ENCODE results near the gene DDX39A. TPM values are rescaled to one million over a fixed set of nuclear protein-coding genes. Genes with fewer than 3 reads are reported as not detected.

DDX39A gene
- total RNA-seq (10 to 100 TPM; 30.7 to 60.7 (median 42.7) TPM), polyA plus RNA-seq (100 to 1,000 TPM in 2 of 3 donors, 10 to 100 TPM in 1; 26.7 to 262 (median 126) TPM)
- long read RNA-seq, donor 1, transcript DDX39A-201 (11 exons, 1,471 nt), result major isoform, 27 of 29 reads
- long read RNA-seq, donor 1, partial matches to known transcripts, result 0 of 29 reads
- long read RNA-seq, donor 1, other reads (novel, unspliced or antisense), result 0 of 29 reads
- long read RNA-seq, donor 2, transcript DDX39A-201 (11 exons, 1,471 nt), result major isoform, 12 of 21 reads
- long read RNA-seq, donor 2, partial matches to known transcripts, result 5 of 21 reads
- long read RNA-seq, donor 2, other reads (novel, unspliced or antisense), result 0 of 21 reads
- long read RNA-seq, donor 3, transcript DDX39A-201 (11 exons, 1,471 nt), result major isoform, 10 of 10 reads
- long read RNA-seq, donor 3, partial matches to known transcripts, result 0 of 10 reads
- long read RNA-seq, donor 3, other reads (novel, unspliced or antisense), result 0 of 10 reads
- long read RNA-seq, donor 4, transcript DDX39A-201 (11 exons, 1,471 nt), result major isoform, 33 of 45 reads
- long read RNA-seq, donor 4, partial matches to known transcripts, result 2 of 45 reads
- long read RNA-seq, donor 4, other reads (novel, unspliced or antisense), result 9 of 45 reads
- long read RNA-seq, donor 5, transcript DDX39A-201 (11 exons, 1,471 nt), result major isoform, 46 of 100 reads
- long read RNA-seq, donor 5, partial matches to known transcripts, result 1 of 100 reads
- long read RNA-seq, donor 5, other reads (novel, unspliced or antisense), result 48 of 100 reads
- long read RNA-seq, donor 6, transcript DDX39A-201 (11 exons, 1,471 nt), result major isoform, 19 of 33 reads
- long read RNA-seq, donor 6, partial matches to known transcripts, result 1 of 33 reads
- long read RNA-seq, donor 6, other reads (novel, unspliced or antisense), result 12 of 33 reads
- long read RNA-seq, donor 7, transcript DDX39A-201 (11 exons, 1,471 nt), result major isoform, 6 of 10 reads
- long read RNA-seq, donor 7, partial matches to known transcripts, result 0 of 10 reads
- long read RNA-seq, donor 7, other reads (novel, unspliced or antisense), result 0 of 10 reads
- long read RNA-seq, donor 8, transcript DDX39A-201 (11 exons, 1,471 nt), result major isoform, 21 of 39 reads
- long read RNA-seq, donor 8, partial matches to known transcripts, result 12 of 39 reads
- long read RNA-seq, donor 8, other reads (novel, unspliced or antisense), result 0 of 39 reads
- long read RNA-seq, donor 9, transcript DDX39A-201 (11 exons, 1,471 nt), result major isoform, 11 of 11 reads
- long read RNA-seq, donor 9, partial matches to known transcripts, result 0 of 11 reads
- long read RNA-seq, donor 9, other reads (novel, unspliced or antisense), result 0 of 11 reads
- long read RNA-seq, donor 10, transcript DDX39A-201 (11 exons, 1,471 nt), result major isoform, 6 of 14 reads
- long read RNA-seq, donor 10, partial matches to known transcripts, result 6 of 14 reads
- long read RNA-seq, donor 10, other reads (novel, unspliced or antisense), result 0 of 14 reads

- peak; percentile 97 to 100 (median 99) for DNase-seq
- Histone ChIP-seq H3K4me1 (replicated peaks in 1 of 2) (peaks cover 14 to 30% of the 10 kb centered on the region in 2 donors), H3K36me3 (replicated peaks in 1 of 2) (no peaks in the 10 kb centered on the region), H3K4me3 (peak within 1 kb of the TSS; percentile 9 to 91 (median 54)), H3K27ac (peak within 1 kb of the TSS; percentile 27 to 96 (median 90)), H3K9me3 (replicated peaks in 1 of 3) (no peaks in the 10 kb centered on the region), H3K27me3 (no peaks in the 10 kb centered on the region)
- WGBS, 4 donors, result 0 to 1% (median 1%) methylated on average over 22 to 57 of the region's 57 CpGs
- TF ChIP-seq POLR2A (IDR thresholded peaks at IDR 0.05), result peak; percentile 46 to 83
- TF ChIP-seq, protein P1, sequence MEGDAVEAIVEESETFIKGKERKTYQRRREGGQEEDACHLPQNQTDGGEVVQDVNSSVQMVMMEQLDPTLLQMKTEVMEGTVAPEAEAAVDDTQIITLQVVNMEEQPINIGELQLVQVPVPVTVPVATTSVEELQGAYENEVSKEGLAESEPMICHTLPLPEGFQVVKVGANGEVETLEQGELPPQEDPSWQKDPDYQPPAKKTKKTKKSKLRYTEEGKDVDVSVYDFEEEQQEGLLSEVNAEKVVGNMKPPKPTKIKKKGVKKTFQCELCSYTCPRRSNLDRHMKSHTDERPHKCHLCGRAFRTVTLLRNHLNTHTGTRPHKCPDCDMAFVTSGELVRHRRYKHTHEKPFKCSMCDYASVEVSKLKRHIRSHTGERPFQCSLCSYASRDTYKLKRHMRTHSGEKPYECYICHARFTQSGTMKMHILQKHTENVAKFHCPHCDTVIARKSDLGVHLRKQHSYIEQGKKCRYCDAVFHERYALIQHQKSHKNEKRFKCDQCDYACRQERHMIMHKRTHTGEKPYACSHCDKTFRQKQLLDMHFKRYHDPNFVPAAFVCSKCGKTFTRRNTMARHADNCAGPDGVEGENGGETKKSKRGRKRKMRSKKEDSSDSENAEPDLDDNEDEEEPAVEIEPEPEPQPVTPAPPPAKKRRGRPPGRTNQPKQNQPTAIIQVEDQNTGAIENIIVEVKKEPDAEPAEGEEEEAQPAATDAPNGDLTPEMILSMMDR (IDR thresholded peaks at IDR 0.05), result no peak
- intact Hi-C loops (cut with DNase I), result no loop called here
These were observed at the start of gene DDX39A for GRCh38 chr19:14419106-14419813. Gene DDX39A (minus strand): TSS chr19:14419341. CDS start chr19:14413220, 6,121 bp downstream.

DNA sequence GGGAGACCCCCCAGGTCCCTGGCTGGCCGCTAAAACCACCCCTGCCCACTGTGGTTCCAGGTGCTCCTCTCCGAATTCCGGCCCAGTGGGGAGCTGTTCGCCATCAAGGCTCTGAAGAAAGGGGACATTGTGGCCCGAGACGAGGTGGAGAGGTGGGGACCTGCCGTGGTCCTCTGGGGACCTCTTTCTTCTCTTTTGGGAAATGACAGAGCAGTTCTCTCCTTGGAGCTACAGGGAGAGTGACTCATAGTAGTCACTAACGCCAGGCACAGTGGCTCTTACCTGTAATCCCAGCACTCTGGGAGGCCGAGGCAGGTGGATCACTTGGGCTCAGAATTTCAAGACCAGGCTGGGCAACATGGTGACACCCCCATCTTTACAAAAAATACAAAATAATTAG lies 48.7 kb upstream of the DDX39A start:
- intact Hi-C loops (cut with DNase I), result no loop called here
- 67 to 78% (median 75%) methylated on average over 9 of the region's 9 CpGs for WGBS, 4 donors
- Histone ChIP-seq H3K36me3 (replicated peaks in 1 of 2) (peaks cover 0 to 82% of the 10 kb centered on the region in 2 donors), H3K9me3 (replicated peaks in 1 of 3) (no peaks in the 10 kb centered on the region), H3K4me3 (no peak overlapping the region), H3K27ac (no peak overlapping the region), H3K4me1 (replicated peaks in 1 of 2) (peaks cover 0 to 6% of the 10 kb centered on the region in 2 donors), H3K27me3 (no peaks in the 10 kb centered on the region)
- no peak for DNase-seq
- no peak for TF ChIP-seq POLR2A (IDR thresholded peaks at IDR 0.05)
- TF ChIP-seq, protein P1 (IDR thresholded peaks at IDR 0.05), result no peak

DNA sequence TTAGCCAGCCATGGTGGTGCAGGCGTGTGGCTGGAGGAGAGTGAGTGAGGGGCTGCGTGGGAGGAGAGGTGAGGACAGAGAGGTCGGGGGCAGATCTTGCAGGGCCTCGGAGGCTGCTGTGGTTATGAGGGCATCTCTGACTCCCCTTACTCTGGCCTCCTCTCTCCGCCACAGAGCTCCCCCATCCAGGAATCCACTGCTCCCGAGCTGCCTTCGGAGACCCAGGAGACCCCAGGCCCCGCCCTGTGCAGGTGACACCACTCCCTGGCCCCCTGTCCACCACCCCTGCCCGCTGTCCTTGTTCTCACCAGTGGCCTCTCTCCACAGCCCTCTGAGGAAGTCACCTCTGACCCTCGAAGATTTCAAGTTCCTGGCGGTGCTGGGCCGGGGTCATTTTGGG lies 48.2 kb upstream of the DDX39A start:
- TF ChIP-seq, protein P1 (IDR thresholded peaks at IDR 0.05), result no peak
- no peak for TF ChIP-seq POLR2A (IDR thresholded peaks at IDR 0.05)
- Histone ChIP-seq H3K36me3 (replicated peaks in 1 of 2) (peaks cover 0 to 87% of the 10 kb centered on the region in 2 donors), H3K27me3 (no peaks in the 10 kb centered on the region), H3K4me1 (replicated peaks in 1 of 2) (peaks cover 0 to 2% of the 10 kb centered on the region in 2 donors), H3K9me3 (replicated peaks in 1 of 3) (no peaks in the 10 kb centered on the region), H3K27ac (no peak overlapping the region), H3K4me3 (no peak overlapping the region)
- 85 to 93% (median 87%) methylated on average over 7 to 12 of the region's 12 CpGs for WGBS, 4 donors
- intact Hi-C loops (cut with DNase I), result no loop called here
- no peak for DNase-seq

All from adrenal gland (tissue), 19 donors.